M059J (cell line): ENCODE data around the gene GRID2. TPM values are rescaled to one million over a fixed set of nuclear protein-coding genes. Genes with fewer than 3 reads are reported as not detected.
A peak's percentile ranks its signal among the peaks of the same experiment; 100 is the strongest.

ENCODE experiments used
- DNase-seq: peaks from one replicate; pipeline ENCODE4 v3.0.0-alpha.2; 2012; ENCODE audit warnings: low read depth
- total RNA-seq: library from RNA; depleted of rRNA; stranded (reverse); fragments of >200 nt; shearing (Covaris generic); gene quantifications from 2 replicates; pipeline ENCODE4 v1.2.3, GENCODE V29; 2014

Gene GRID2
- total RNA-seq, 1 experiment from 2014 or later: 0.10 TPM

DNA sequence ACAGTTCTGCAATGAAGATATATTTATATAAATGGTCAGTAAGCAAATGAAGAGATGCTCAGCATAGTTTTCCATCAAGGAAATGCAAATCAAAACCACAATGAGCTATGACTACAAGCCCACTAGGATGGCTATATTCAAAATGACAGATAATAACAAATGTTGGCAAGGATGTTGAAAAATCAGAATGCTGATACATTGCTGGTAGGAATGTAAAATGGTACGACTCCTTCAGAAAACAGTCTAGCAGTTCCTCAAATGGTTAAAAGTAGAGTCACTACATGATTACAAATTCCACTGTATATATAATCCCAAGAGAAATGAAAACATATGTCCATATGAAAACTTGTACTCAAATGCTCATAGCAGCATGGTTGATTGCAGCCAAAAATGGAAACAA lies 1099.8 kb downstream of the GRID2 start:
- no peak for DNase-seq

DNA sequence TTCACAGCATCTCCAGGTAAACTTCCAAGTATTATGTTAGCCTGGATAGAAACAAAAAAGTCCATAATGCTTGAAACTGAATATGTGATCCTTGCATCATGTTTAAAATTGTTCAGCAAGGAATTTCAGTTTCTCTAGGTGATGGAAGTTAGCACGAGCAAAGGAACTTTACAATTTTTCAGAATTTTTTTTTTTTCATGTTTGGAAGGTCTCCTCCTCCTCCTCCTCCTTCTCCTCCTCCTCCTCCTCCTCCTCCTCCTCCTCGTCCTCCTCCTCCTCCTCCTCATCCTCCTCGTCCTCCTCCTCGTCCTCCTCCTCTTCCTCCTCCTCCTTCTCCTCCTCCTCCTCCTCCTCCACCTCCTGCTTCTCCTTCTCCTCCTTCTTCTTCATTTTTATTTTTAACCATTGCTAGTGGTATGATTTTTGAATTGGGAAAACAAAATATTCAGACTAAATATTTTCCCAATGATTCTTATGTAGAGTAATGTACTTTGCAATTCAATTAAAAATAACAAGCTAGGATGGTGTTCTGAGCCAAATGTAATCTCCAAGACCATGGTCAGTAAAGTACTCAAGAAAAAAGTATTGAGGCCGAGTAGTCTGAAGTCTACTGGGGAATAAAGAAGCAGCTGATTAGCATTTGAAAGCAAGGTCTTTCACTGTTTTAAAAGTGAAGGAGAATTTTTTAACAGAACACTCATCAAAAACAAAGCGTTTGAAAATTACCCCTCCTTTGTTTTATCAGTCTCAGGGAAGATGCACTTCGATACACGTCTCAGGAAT lies 1103.9 kb downstream of the GRID2 start:
- no peak for DNase-seq

DNA sequence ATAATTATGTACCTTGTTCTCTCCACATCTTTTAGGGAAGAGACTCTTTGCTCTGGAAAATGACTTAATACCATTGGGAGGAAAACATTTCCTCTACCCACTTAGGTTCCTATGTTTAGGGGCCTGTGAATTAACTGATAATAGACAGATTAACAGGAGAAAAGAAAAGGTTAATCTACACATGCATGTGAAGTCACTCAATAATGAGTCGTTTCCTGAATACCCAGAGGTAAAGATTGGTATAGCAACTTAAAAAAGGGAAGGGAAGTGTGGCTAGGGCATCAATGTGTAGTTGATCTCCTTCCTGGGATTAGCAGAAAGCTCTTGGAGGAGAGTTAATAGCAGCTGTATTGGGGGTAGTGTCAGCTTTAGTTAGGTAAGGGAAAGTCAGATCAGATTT lies 1105.3 kb downstream of the GRID2 start:
- no peak for DNase-seq

DNA sequence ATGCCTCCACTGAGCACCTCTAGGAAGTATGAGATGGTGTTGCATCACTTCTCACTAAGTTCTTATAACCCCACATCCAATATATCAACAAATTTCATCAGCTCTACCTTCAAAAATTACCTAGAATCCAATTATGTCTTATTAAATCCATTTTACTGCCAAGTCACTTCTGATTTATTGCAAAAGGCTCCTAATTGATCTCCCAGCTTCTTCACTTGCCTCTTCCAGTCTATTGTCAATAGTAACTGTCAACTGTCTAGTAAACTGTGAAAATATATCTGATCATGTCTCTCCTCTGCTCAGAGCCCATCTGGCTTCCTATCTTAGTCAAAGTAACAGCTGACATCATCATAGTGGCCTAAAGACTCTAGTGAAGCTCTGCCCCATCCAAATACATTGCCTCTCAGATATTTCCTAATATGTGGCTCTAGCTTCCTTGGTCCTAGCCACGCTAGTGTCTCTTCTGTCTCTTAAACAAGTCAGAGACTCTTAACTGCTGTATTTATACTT lies 1110.3 kb downstream of the GRID2 start:
- no peak for DNase-seq

DNA sequence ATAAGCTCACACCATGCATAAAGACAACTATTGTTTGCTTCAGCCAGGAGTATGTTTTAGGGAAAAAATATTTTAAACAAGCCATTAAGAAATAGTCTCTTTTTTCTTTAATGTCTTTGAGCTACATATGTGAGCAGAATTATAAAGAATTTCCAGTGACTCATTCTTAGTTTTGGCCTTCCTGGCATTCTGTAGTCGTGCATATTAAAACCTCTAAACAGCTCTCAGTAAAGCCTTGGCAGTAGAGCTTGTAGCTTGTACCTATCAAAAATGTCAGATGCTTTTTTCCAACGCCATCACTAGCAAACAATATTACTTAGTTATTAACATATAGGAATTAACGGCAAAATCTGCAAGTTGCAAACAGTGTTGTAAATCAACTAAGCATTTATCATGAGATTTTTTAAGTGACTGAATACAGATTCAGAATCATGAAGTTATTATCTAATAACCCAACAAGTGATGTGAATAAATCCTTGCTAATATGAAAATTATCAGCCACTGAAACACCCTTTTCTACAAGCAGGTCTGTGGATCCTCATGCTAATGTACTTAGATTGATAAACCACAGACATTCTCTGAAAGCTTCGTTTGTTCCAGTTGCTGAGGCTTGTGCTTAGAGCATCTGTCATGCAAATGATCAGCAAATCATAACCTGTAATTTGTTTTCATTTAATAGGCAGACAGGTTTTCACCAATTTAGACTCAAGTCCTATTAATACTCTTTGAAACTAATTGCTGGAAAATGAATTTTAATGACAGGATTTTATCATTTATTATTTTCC lies 1112.8 kb downstream of the GRID2 start:
- DNase-seq: peak; percentile 18

DNA sequence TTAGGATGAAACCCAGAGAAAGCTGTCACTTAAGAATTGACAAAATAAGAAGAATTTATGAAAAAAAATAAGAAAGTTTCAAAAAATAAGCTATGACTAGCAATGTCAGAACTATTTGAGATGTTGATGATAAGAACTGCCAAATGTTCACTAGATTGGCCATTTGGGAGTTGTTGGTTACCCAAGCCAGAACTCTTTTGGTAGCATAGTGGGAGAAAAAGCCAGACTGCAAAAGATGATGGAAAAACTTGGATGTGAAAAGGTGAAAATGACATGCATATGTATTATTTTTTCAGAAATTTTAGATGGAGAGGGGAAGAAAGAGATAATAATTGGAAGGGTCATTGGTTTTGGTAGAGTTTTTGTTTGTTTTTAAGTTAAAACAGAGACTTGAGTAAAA lies 1127.6 kb downstream of the GRID2 start:
- DNase-seq: no peak

DNA sequence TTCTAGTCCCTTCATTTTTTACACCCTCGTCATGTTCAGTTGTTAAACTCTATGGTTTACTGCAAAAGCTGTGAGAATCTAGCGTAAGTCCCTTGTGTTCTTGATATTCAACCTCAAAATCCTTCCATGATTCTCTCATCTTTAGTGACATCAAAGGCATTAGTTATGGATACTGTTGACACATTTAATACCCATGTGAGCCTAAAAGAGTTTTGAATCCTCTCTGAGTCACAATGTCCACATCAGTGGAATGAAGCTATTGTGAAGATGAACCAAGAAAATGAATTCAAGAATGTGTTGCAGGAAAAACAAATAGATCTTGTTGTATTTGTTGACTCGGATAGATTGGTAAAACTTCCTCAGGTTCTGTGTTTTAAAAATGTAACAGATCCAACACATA lies 1130.1 kb downstream of the GRID2 start:
- DNase-seq: peak; percentile 11

DNA sequence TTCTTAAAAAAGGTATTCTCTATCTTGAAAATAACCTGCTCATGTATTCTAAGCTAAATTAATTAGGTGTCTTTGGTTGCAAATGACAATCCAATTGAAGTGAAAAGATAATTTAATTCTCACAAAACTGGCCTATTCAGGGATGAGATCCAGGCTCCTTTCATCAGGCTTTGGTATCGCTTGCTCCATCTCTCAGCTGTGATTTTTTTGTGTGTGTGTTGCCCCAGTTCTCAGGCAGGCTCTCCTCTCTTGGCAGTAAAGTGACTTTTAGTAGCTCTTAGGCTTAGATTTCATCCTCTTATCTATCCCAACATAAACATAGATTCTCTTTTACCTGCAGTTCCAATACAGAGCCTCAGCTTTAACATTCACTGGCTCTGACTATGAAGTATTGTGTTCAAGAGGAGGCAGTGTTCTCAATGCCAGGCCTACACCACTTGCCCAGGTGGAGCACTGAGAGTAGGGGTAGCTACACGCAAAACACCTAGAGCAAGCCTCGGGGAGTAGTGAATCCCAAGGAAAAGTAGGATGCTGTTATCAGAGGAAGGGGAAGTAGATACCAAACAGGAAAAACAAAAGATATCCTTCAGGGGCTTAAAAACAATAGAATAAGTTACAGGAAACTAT lies 1132.3 kb downstream of the GRID2 start:
- DNase-seq: no peak

DNA sequence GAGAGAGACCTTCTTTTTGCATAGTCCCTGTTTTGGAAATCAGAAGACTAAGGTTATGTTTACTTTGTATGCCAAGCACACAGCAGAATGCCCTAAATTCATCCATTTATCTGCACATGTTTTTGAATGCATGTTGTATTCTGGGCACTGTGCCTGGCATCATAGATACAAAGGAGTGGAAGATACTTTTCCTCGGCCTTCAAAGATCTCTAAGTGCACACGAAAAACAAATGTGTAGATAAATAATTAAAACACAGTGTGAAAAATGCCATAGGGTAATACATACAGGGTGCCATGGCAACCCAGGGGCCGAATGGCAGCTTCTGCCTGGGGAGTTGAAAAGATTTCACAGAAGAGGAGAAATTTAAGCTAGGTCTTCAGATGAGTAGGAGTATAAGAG lies 1134.2 kb downstream of the GRID2 start:
- no peak for DNase-seq

DNA sequence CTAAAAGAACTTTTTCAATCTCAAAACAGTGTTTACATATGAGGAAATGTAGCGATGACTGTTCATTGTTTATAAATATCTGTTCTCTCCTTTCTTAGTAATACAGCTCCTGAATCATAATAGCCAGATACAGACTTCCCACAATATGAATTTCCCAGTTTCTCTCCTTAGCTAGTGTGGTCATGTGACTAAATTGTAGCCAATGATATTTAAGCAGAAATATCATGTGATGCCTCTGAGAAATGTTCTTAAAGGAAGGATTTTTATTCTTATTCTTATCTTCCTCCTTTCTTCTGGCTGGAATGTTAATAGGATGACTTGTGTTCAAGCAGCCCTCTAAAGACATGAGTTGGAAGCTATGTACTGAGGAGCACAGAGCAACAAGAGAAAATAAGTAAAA lies 1141.1 kb downstream of the GRID2 start:
- DNase-seq: peak; percentile 10

DNA sequence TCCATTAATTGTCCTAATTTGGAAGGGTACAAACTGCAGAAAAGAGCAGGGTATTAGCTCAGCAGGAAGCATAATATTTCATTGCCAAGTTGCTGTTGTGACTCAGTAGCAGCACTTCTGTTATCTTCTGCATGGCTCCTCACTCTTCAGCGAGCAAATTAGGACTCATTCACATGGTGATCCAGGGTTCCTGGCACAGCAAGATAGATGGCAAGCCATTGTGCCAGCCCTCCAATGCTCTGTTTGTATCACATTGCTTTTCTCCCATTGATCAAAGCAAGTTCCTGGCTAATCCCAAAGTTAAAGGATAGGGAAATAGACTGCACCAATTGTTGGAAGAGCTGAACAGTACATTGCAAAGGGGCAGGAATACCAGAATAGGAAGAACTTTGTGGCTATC lies 1142.3 kb downstream of the GRID2 start:
- DNase-seq: no peak

DNA sequence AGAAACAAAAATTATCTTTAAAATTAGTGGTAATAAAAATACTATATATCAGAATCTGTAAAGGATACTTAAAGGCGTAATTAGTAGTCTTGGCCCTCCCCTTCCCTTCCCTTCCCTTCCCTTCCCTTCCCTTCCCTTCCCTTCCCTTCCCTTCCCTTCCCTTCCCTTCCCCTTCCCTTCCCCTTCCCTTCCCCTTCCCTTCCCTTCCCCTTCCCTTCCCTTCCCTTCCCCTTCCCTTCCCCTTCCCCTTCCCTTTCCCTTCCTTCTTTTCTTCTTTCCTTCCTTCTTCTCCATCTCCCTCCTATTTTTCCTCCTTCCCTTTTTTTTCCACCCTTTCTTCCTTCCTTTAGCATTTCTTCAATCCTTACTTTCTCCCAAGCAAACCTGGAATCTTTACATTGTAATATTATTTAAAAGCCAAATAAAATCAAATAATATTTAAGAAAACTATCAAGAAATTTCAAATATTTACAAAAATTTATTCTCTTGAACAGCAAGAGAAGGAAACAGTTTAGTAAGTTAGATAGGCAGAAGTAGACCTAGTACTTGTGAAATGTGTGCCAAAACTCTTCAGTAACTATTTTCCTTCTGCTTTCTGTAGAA lies 1145.0 kb downstream of the GRID2 start:
- no peak for DNase-seq

DNA sequence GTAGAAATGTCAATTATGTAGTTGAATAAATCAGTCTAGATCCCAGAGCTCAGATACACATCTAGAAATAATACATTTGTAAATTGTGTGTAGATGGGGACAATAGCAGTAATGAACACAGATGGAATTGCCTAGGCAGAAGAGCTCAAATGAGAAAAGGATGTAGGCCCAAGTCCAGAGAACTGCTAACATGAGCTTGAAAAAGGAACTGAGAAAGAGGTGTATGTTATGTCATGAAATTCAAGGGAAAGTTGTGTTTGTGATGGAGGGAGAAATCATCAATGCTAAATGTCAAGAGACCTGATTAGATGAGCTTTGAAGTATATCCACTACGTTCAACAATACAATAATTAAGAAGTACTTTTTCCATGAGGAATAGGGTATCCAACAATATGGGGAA lies 1148.2 kb downstream of the GRID2 start:
- DNase-seq: no peak

DNA sequence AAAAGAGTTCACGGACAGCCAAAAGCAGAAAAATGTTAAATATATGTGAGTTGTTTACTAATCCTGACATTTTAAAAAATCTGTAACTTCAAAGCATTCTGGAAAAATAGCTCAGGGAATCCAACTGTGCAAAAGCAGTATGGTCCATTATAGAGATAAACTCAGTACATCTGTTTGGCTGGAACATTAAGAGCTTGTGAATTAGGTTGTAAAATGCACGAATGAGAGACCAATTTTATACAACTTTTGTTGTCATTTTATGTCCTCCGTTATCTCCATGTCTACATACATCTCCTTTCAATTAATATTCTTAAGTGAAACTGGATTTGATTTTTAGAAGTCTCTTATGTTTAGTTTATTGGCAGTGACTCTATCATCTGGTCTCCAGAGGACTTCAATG lies 1157.8 kb downstream of the GRID2 start:
- no peak for DNase-seq

DNA sequence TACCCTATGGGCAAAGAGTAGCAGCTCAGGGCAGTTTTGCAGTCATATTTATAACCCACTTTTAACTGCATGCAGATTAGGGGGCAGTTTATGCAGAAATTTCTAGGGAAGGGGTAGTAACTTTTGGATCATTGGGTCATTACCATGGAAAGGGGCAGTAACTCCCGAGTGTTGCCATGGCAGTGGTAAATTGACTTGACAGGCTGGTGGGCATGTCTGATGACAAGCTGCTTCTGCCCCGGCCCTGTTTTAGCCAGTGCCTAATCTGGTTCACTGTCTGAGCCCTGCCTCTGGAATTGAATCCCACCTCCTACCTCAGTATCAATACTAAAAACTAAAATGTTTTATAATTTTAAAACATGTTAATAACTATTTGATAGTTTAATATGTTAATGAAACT lies 1162.7 kb downstream of the GRID2 start:
- no peak for DNase-seq

DNA sequence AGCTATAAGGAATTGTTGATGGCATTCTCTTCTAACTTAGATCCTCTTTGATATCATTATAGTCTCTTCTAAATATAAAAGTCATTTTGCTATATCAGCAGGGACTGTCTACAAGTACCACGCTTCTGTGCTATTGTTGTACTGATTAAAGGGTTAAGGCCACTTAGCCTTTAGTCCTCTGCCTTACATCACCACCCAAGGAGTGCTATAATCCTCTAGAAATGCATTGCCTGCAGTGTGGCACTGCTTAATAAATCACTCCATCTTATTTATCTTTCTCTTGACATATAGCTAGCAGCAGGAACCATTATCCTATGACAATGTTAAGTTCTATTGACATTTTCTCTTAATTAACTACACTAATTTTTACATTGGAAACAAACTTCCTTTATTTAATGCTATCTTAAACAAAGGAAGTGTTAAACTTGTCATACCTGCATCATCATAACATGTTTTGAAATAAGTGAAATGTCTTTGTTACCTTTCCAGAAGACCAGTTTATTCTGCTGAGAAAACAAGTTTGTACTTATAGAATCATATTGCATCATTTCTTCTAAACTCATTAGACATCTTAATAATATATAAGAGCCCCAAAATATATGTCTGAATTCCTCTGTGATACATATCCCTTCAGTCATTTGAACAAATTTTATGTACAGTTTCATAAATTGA lies 1163.9 kb downstream of the GRID2 start:
- DNase-seq: no peak

DNA sequence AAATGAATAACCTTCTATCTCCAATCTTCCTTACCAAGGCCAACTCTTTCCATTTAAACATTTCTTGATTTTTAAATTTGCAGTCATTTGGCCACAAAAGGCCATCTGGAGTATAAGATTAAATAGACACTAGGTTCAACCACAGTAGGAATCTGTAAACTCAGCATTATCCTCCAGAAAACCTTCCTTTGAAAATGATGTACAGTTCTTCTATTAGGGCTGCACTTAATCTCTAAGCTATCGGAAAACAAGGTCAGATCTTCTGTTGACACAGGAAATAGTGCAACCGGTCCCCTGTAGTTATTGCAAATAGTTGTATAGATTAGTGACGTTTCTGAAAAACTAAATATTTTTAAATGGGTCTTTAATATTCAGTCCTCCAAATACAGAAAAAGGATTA lies 1165.8 kb downstream of the GRID2 start:
- no peak for DNase-seq

DNA sequence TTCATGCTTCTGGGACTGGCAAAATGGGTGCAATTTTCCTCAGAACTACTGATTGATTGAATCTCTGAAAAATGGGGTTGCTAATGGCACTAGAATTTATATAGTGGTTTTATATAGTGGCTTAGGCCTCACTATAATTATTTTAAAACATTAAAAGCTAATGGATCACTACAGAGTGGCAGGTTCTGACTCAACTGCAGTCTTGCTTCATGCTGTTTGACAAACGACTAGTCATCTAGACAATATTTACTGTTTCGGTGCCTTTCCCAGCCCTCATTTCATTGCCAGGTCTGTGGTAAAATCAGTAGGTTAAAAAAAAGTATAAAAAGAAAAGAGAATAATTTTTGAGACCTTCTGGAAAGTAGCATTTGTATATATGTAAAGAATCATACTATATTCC lies 1172.0 kb downstream of the GRID2 start:
- DNase-seq: peak; percentile 37

DNA sequence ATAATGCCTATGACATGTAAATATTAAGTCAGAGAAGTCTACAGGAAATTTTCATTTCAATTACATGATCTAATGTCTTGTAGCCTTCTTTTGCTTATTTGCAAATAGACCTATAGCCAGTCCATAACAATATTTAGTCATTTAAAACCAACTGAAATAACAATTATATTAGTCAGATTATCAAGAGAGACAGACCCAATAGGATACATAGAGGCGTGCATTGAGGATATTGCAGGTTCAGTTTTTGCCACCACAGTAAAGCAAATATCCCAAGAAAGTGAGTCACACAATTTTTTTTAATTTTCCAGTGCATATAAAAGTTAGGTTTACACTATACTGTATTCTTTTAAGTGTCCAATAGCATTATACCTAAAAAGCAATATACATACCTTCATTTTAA lies 1175.0 kb downstream of the GRID2 start:
- DNase-seq: no peak

DNA sequence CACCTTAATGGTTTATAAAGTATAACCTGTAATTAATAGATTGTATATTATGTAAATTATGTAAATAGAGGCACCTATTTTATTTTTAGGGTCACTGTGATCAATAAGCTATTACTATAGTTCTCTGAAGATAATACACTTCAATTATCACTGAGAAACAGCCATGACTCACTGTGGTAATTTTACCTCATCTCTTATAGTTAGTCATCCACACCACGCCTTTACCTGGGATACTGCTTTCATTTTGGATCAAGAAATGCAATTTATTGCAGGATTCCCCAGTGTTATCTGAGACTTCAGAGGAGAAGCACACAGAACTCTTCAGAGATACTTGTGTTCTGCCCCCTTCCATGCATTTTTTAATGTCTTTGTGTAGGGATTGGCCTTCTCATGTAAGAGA lies 1176.7 kb downstream of the GRID2 start:
- DNase-seq: no peak

DNA sequence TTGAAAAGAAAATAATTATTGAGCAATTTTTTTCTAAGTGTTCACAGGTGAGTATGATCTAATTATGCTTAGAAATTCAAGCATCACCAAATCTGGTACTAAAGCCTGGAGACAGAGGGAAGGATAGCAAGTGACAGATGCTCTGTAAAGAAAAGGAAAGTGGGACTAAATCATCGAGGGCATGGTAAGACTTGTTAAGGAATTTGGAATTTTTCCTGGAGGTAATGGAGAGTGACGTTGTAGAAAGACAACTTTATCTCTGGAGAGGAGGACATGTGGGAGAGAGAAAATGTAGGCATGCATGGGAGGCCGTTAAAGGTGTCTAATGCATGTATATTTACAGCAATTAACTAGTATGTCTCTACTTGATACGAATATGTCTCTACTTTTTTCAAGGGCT lies 1191.6 kb downstream of the GRID2 start:
- DNase-seq: no peak

DNA sequence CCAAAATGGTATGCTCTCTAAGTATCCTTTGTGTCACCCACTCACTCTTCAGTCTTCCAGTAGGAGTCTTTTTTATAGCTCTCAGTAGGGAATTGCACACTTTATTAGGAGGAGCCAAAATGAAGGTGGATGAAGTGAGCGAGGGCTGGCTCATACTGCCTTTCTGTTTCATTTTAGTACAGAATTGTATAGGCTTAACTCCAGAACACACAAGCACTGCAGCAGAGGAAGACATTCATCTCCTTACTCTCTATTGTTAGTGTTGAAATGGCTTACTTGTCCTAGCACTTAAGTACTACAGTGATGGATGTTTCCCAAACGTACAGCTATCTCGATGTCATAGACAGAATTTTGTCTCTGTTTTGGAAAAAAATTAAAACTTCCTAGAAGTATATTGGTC lies 1197.5 kb downstream of the GRID2 start:
- DNase-seq: no peak
